Measurements from ENCODE around the gene CBX4. TPM values are rescaled to one million over a fixed set of nuclear protein-coding genes. Genes with fewer than 3 reads are reported as not detected.

Gene CBX4
- polyA plus RNA-seq, 1 donor (not counting 4 experiments of a cell fraction or from before 2014, with no cell fraction given) = 7.0 TPM

DNA sequence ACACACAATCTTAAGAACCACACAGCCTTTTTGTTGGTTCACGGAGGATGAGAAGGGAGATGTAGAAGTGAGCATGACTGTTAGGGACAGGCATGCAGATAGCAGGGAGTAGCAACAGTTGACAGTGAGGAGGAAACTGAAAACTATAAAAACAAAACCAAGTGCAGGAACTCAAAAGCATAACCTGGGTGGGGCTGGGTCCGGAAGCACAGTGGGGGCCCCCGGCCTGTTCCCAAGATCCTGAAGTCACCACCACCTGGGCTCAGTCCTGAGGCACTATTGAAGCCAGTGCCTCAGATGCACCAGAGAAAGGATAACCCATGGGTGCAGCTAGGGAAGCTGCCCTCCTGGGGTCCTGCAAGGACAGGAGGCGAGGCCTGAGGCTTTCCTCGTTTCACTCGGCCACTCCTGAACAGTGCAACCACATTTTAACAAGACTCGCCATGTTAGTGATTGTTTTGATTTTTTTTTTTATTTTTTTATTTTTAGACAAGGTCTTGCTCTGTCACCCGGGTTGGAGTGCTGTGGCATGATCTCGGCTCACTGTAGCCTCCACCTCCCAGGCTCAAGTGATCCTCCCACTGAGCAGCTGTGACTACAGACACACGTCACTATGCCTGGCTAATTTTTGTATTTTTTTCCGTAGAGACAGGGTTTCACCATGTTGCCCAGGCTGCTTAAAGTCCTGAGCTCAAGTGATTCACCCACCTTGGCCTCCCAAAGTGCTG is 27.7 kb upstream of the CBX4 start:
- Histone ChIP-seq H2AFZ (ENCODE audit: control insufficient read depth, low read length) (no peak overlapping the region), H3K4me1 (ENCODE audit: control insufficient read depth, extremely low read depth, insufficient read depth, low read length) (peaks cover 6% of the 10 kb centered on the region), H3K9ac (ENCODE audit: control insufficient read depth, extremely low read depth, insufficient read depth, low read length) (no peak overlapping the region), H3K9me3 (ENCODE audit: control insufficient read depth, low read depth, low read length) (no peaks in the 10 kb centered on the region), H3K4me2 (ENCODE audit: control insufficient read depth, extremely low read depth, insufficient read depth, low read depth, low read length) (no peak overlapping the region), H3K27ac (ENCODE audit: control insufficient read depth, insufficient read depth, low read length) (no peak overlapping the region), H3K9me1 (ENCODE audit: control insufficient read depth, extremely low read depth, insufficient read depth, low read length) (no peaks in the 10 kb centered on the region), H3K36me3 (ENCODE audit: control insufficient read depth in 2 of 2, extremely low read depth in 1 of 2, insufficient read depth in 2 of 2, low read length in 2 of 2) (no peaks in the 10 kb centered on the region), H3K27me3 (ENCODE audit: control insufficient read depth, extremely low read depth, insufficient read depth, low read length) (peaks cover 10% of the 10 kb centered on the region), H3K4me3 (ENCODE audit: control insufficient read depth in 2 of 3, extremely low read depth in 1 of 3, insufficient read depth in 2 of 3, low read depth in 1 of 3, low read length in 3 of 3) (no peak overlapping the region), H3K79me2 (ENCODE audit: control insufficient read depth, insufficient read depth, low read length) (no peaks in the 10 kb centered on the region), H4K20me1 (ENCODE audit: control insufficient read depth, extremely low read depth, insufficient read depth, low read length) (no peaks in the 10 kb centered on the region)
- FAIRE-seq (no peak), DNase-seq (ENCODE audit: low read depth, low spot score) (no peak)
- TF ChIP-seq, protein P1, sequence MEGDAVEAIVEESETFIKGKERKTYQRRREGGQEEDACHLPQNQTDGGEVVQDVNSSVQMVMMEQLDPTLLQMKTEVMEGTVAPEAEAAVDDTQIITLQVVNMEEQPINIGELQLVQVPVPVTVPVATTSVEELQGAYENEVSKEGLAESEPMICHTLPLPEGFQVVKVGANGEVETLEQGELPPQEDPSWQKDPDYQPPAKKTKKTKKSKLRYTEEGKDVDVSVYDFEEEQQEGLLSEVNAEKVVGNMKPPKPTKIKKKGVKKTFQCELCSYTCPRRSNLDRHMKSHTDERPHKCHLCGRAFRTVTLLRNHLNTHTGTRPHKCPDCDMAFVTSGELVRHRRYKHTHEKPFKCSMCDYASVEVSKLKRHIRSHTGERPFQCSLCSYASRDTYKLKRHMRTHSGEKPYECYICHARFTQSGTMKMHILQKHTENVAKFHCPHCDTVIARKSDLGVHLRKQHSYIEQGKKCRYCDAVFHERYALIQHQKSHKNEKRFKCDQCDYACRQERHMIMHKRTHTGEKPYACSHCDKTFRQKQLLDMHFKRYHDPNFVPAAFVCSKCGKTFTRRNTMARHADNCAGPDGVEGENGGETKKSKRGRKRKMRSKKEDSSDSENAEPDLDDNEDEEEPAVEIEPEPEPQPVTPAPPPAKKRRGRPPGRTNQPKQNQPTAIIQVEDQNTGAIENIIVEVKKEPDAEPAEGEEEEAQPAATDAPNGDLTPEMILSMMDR (optimal IDR thresholded peaks at IDR 0.05 in 1 of 3, IDR thresholded peaks at IDR 0.05 in 1 of 3, conservative IDR thresholded peaks at IDR 0.05 in 1 of 3; ENCODE audit: extremely low read depth in 1 of 3, insufficient read depth in 2 of 3, low read length in 3 of 3) = no peak
- TF ChIP-seq EZH2 (IDR thresholded peaks at IDR 0.05; ENCODE audit: low read length) = no peak
- dilution Hi-C loops (cut with MboI; ENCODE audit: extremely low pct_ligation_motif_present, low sequenced_read_pairs) = no loop called here

DNA sequence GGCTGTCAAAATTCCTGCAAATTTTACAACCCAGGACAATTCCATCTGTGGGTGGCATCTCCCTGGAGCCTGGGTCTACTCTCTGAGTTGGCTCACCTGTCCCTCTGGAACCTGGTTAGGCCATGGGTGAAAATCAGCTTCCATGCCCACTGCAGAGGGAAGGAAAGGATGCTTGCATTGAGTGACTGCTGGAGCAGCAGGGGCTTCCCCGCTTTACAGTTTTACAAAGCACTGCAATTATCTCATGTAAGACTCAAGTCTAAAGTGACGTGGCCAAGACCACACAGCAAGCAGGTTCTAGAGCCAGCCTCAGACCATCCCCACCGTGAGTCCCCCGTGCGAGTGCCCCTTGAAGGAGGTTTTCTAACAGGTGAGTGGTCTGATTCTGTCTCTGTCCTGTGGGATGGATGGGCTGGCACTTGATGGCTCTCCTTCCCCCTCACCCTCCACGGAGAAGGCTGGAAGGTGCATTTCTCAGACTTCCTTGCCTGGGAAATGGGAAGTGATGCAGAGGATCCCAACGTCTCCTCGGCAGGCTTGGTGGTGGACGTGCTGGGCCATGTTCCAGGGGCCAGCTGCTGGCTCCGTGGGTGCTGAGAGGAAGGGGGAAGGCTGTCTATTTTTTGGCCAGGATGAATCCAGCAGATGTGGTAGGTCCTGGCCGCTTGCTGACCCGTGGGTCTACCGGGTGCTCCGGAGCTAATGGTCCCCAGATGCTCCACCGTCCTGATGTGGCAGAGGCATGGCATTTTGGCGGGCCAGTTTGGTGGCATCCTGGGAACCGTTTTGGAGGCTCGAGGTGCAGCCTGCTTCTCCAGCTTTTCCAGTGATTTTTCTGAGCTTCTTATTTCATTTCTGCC is 26.3 kb upstream of the CBX4 start:
- H4K20me1 ChIP-seq (ENCODE audit: control insufficient read depth, extremely low read depth, insufficient read depth, low read length) = no peaks in the 10 kb centered on the region
- no peaks in the 10 kb centered on the region for H3K36me3 ChIP-seq (ENCODE audit: control insufficient read depth in 2 of 2, extremely low read depth in 1 of 2, insufficient read depth in 2 of 2, low read length in 2 of 2)
- TF ChIP-seq, protein P1 (optimal IDR thresholded peaks at IDR 0.05 in 1 of 3, IDR thresholded peaks at IDR 0.05 in 1 of 3, conservative IDR thresholded peaks at IDR 0.05 in 1 of 3; ENCODE audit: extremely low read depth in 1 of 3, insufficient read depth in 2 of 3, low read length in 3 of 3) = no peak
- TF ChIP-seq EZH2 (IDR thresholded peaks at IDR 0.05; ENCODE audit: low read length) = no peak
- H3K27me3 ChIP-seq (ENCODE audit: control insufficient read depth, extremely low read depth, insufficient read depth, low read length) = peaks cover 16% of the 10 kb centered on the region
- dilution Hi-C loops (cut with MboI; ENCODE audit: extremely low pct_ligation_motif_present, low sequenced_read_pairs) = no loop called here
- H3K9me3 ChIP-seq (ENCODE audit: control insufficient read depth, low read depth, low read length) = no peaks in the 10 kb centered on the region
- no peak overlapping the region for H3K27ac ChIP-seq (ENCODE audit: control insufficient read depth, insufficient read depth, low read length)
- FAIRE-seq (no peak), DNase-seq (ENCODE audit: low read depth, low spot score) (no peak)
- no peak overlapping the region for H3K9ac ChIP-seq (ENCODE audit: control insufficient read depth, extremely low read depth, insufficient read depth, low read length)
- H3K9me1 ChIP-seq (ENCODE audit: control insufficient read depth, extremely low read depth, insufficient read depth, low read length) = no peaks in the 10 kb centered on the region
- H3K79me2 ChIP-seq (ENCODE audit: control insufficient read depth, insufficient read depth, low read length) = no peaks in the 10 kb centered on the region
- no peak overlapping the region for H2AFZ ChIP-seq (ENCODE audit: control insufficient read depth, low read length)
- peaks cover 6% of the 10 kb centered on the region for H3K4me1 ChIP-seq (ENCODE audit: control insufficient read depth, extremely low read depth, insufficient read depth, low read length)
- no peak overlapping the region for H3K4me2 ChIP-seq (ENCODE audit: control insufficient read depth, extremely low read depth, insufficient read depth, low read depth, low read length)
- H3K4me3 ChIP-seq (ENCODE audit: control insufficient read depth in 2 of 3, extremely low read depth in 1 of 3, insufficient read depth in 2 of 3, low read depth in 1 of 3, low read length in 3 of 3) = no peak overlapping the region

All from keratinocyte (primary cell).